SK-N-SH treated with all-trans-retinoic acid at 6 μM for 48 hours (cell line): ENCODE data around the gene ZSCAN12.

Experiments used
- BACH2 ChIP-seq: fragments of 250-450 bp; sonication (Bioruptor Pico); IDR thresholded peaks from 2 replicates; pipeline ENCODE4 v1.9.0; 2021; ENCODE audit warnings: mild to moderate bottlenecking, borderline replicate concordance
- CSDC2 ChIP-seq: fragments of 250-450 bp; sonication (Bioruptor Pico); IDR thresholded peaks from 2 replicates; pipeline ENCODE4 v1.5.0; 2020; ENCODE audit warnings: mild to moderate bottlenecking, moderate library complexity
- ESRRG ChIP-seq: fragments of 250-450 bp; sonication (Bioruptor Pico); IDR thresholded peaks from 2 replicates; pipeline ENCODE4 v1.6.1; 2021; ENCODE audit warnings: mild to moderate bottlenecking
- OSR1 ChIP-seq: fragments of 250-450 bp; sonication (Bioruptor Pico); IDR thresholded peaks from 2 replicates; pipeline ENCODE4 v1.8.0; 2022; ENCODE audit warnings: moderate library complexity, mild to moderate bottlenecking, inconsistent platforms
- PPARA ChIP-seq: fragments of 250-450 bp; sonication (Bioruptor Pico); IDR thresholded peaks from 2 replicates; pipeline ENCODE4 v1.5.0; 2020; ENCODE audit warnings: mild to moderate bottlenecking, borderline replicate concordance
- SNAI2 ChIP-seq: fragments of 250-450 bp; sonication (Bioruptor Pico); IDR thresholded peaks from 2 replicates; pipeline ENCODE4 v1.5.0; 2020; ENCODE audit warnings: mild to moderate bottlenecking, moderate library complexity
- TCF4 ChIP-seq: fragments of 250-450 bp; sonication (Bioruptor Pico); IDR thresholded peaks from 2 replicates; pipeline ENCODE4 v1.8.0; 2021; ENCODE audit warnings: mild to moderate bottlenecking, moderate library complexity, borderline replicate concordance
- TOX ChIP-seq: fragments of 250-450 bp; sonication (Bioruptor Pico); IDR thresholded peaks from 2 replicates; pipeline ENCODE4 v1.8.0; 2021; ENCODE audit warnings: mild to moderate bottlenecking, moderate library complexity, borderline replicate concordance
- ZC3H10 ChIP-seq: fragments of 250-450 bp; sonication (Bioruptor Pico); IDR thresholded peaks from 2 replicates; pipeline ENCODE4 v1.5.1; 2021; ENCODE audit warnings: mild to moderate bottlenecking, moderate library complexity
- ZFP3 ChIP-seq: fragments of 250-450 bp; sonication (Bioruptor Pico); IDR thresholded peaks from 2 replicates; pipeline ENCODE4 v1.5.0; 2020; ENCODE audit warnings: mild to moderate bottlenecking, moderate library complexity
- ZFP30 ChIP-seq: fragments of 450-650 bp; formaldehyde crosslinking; IDR thresholded peaks from 2 replicates; pipeline ENCODE4 v1.5.0; 2022; ENCODE audit warnings: mild to moderate bottlenecking, moderate library complexity
- ZNF565 ChIP-seq: fragments of 450-650 bp; formaldehyde crosslinking; conservative IDR thresholded peaks from 2 replicates; pipeline ENCODE4 v1.5.0; 2020; ENCODE audit warnings: low read depth, mild to moderate bottlenecking, moderate library complexity
- TF ChIP-seq, protein P1 (sequence below): fragments of 250-450 bp; sonication (Bioruptor Pico); IDR thresholded peaks from 2 replicates; pipeline ENCODE4 v1.5.1; 2020; ENCODE audit warnings: low read depth, mild to moderate bottlenecking, moderate library complexity
- TF ChIP-seq, protein P2 (sequence below): fragments of 250-450 bp; sonication (Bioruptor Pico); IDR thresholded peaks from 2 replicates; pipeline ENCODE4 v1.8.0; 2020; ENCODE audit warnings: mild to moderate bottlenecking, moderate library complexity, borderline replicate concordance

DNA sequence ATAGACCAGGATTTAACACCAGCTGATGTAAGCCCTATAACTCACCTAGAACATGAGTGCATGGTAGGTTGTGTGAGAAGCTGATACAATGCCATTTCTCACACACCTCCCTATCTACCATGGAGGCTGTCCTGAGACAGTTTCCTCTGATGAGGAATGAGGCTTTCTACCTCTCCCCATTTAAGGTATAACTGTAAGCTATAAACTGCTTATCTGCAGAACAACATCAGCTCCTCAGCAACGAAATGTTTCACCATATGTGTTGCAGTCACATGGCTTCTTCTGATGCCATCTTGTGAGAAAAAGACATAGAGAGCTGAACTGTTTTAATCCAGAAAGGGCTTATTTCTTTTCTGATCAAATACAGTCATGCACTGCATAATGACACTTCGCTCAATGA, 29.1 kb downstream of the ZSCAN12 start:
- no peak for TF ChIP-seq ESRRG (CRISPR knock-in tag)
- no peak for TF ChIP-seq PPARA
- TF ChIP-seq, protein P1, sequence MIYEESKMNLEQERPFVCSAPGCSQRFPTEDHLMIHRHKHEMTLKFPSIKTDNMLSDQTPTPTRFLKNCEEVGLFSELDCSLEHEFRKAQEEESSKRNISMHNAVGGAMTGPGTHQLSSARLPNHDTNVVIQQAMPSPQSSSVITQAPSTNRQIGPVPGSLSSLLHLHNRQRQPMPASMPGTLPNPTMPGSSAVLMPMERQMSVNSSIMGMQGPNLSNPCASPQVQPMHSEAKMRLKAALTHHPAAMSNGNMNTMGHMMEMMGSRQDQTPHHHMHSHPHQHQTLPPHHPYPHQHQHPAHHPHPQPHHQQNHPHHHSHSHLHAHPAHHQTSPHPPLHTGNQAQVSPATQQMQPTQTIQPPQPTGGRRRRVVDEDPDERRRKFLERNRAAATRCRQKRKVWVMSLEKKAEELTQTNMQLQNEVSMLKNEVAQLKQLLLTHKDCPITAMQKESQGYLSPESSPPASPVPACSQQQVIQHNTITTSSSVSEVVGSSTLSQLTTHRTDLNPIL: no peak
- TF ChIP-seq ZC3H10 (CRISPR knock-in tag): no peak
- TF ChIP-seq, protein P2, sequence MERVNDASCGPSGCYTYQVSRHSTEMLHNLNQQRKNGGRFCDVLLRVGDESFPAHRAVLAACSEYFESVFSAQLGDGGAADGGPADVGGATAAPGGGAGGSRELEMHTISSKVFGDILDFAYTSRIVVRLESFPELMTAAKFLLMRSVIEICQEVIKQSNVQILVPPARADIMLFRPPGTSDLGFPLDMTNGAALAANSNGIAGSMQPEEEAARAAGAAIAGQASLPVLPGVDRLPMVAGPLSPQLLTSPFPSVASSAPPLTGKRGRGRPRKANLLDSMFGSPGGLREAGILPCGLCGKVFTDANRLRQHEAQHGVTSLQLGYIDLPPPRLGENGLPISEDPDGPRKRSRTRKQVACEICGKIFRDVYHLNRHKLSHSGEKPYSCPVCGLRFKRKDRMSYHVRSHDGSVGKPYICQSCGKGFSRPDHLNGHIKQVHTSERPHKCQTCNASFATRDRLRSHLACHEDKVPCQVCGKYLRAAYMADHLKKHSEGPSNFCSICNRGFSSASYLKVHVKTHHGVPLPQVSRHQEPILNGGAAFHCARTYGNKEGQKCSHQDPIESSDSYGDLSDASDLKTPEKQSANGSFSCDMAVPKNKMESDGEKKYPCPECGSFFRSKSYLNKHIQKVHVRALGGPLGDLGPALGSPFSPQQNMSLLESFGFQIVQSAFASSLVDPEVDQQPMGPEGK (CRISPR knock-in tag): no peak
- TF ChIP-seq CSDC2: no peak
- no peak for TF ChIP-seq BACH2 (CRISPR knock-in tag)
- no peak for TF ChIP-seq ZFP30 (CRISPR knock-in tag)
- TF ChIP-seq OSR1 (CRISPR knock-in tag): no peak
- no peak for TF ChIP-seq SNAI2 (CRISPR knock-in tag)
- TF ChIP-seq TCF4 (CRISPR knock-in tag): no peak
- no peak for TF ChIP-seq TOX (CRISPR knock-in tag)
- no peak for TF ChIP-seq ZNF565 (CRISPR knock-in tag)
- TF ChIP-seq ZFP3 (CRISPR knock-in tag): no peak
